ENCODE measurements around the gene CACNB2.

The CACNB2 gene

DNA sequence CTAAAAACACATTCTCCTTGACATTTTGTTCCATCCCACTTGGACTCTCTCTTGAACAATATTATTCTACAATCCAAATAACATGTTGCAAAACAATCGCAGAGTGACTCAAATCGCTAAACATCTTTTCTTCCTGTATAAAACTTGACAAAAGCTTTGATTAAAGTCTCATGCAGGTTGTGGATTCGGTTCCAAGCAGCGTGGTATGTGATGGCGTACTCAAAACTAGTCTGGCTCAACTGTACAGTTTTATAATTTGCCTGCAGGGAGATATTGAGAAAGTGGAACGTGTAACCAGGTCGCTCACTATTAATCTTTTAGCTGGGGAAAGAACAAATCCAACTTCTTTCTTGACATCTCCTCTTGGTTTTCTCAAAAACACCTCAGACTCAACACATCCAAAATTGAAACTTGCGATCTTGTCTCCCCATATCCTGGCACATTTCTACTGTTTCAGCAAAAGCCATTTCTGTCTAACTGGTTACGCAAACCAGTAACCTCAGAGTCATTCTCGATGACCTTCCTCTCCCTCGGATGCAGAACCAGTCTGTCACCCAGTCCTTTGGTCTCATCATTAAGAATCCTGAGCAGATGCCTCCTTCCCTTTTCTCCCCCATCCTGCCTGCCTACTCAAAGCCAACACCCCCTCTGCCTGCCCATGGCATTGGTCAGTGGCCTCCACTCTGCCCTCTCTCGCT, 100.1 kb downstream of the CACNB2 start:
- Histone ChIP-seq H3K4me2 (ENCODE audit: low read length) (no peak overlapping the region), H3K4me1 (ENCODE audit: control insufficient read depth, low read length) (no peaks in the 10 kb centered on the region), H3K27me3 (ENCODE audit: control insufficient read depth, low read length) (peaks cover 5% of the 10 kb centered on the region; the same call in 1 of the 2 replicates), H3F3A (ENCODE audit: control insufficient read depth, insufficient read depth) (no peaks in the 10 kb centered on the region), H3K79me2 (ENCODE audit: control insufficient read depth, low read length) (no peaks in the 10 kb centered on the region), H4K20me1 (ENCODE audit: control insufficient read depth, insufficient read depth, low read depth, low read length) (no peaks in the 10 kb centered on the region), H3K36me3 (ENCODE audit: control insufficient read depth, low read length) (no peaks in the 10 kb centered on the region), H3K9me2 (replicated peaks; ENCODE audit: control insufficient read depth, low read length) (no peaks in the 10 kb centered on the region), H3K27ac (ENCODE audit: low read depth, low read length) (no peak overlapping the region), H3K9me3 (ENCODE audit: control insufficient read depth, insufficient read depth, low read length) (no peaks in the 10 kb centered on the region), H3K4me3 (ENCODE audit: low read length) (no peak overlapping the region)
- TF ChIP-seq CTCF (IDR thresholded peaks at IDR 0.05; ENCODE audit: low read depth, low read length, poor library complexity, severe bottlenecking) (no peak), EZH2phosphoT487 (IDR thresholded peaks at IDR 0.05; ENCODE audit: borderline replicate concordance, low read length) (no peak)

DNA sequence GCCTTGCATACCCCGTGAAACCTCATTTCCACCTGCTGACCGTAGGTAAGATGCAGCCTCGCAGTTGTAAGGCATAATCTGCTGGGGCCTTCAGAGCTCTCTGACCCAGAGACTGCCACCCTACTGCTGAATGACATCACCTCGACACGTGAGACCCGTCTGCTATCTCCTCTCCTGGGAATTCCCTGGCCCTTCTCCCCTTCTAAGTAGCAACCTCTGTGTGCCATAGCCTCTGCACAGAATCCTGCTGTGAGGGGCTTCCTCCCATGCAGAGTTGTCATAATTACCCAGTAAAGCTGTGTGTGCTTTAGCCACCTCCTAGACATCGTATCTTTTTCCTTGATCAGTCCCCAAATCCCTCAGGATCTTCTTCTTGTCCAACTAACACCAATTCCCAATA, 106.7 kb downstream of the CACNB2 start:
- no peak overlapping the region for H3K27ac ChIP-seq (ENCODE audit: low read depth, low read length)
- H3K4me3 ChIP-seq (ENCODE audit: low read length) = no peak overlapping the region
- TF ChIP-seq CTCF (IDR thresholded peaks at IDR 0.05; ENCODE audit: low read depth, low read length, poor library complexity, severe bottlenecking) (no peak), EZH2phosphoT487 (IDR thresholded peaks at IDR 0.05; ENCODE audit: borderline replicate concordance, low read length) (no peak)
- H3K27me3 ChIP-seq (ENCODE audit: control insufficient read depth, low read length) = 0 out of 2 replicates have a peak, but pooled peaks cover 2% of the 10 kb centered on the region
- no peaks in the 10 kb centered on the region for H3K79me2 ChIP-seq (ENCODE audit: control insufficient read depth, low read length)
- H4K20me1 ChIP-seq (ENCODE audit: control insufficient read depth, insufficient read depth, low read depth, low read length) = no peaks in the 10 kb centered on the region
- H3F3A ChIP-seq (ENCODE audit: control insufficient read depth, insufficient read depth) = no peaks in the 10 kb centered on the region
- H3K36me3 ChIP-seq (ENCODE audit: control insufficient read depth, low read length) = no peaks in the 10 kb centered on the region
- no peaks in the 10 kb centered on the region for H3K9me2 ChIP-seq (replicated peaks; ENCODE audit: control insufficient read depth, low read length)
- no peaks in the 10 kb centered on the region for H3K9me3 ChIP-seq (ENCODE audit: control insufficient read depth, insufficient read depth, low read length)
- H3K4me2 ChIP-seq (ENCODE audit: low read length) = no peak overlapping the region
- no peaks in the 10 kb centered on the region for H3K4me1 ChIP-seq (ENCODE audit: control insufficient read depth, low read length)

DNA sequence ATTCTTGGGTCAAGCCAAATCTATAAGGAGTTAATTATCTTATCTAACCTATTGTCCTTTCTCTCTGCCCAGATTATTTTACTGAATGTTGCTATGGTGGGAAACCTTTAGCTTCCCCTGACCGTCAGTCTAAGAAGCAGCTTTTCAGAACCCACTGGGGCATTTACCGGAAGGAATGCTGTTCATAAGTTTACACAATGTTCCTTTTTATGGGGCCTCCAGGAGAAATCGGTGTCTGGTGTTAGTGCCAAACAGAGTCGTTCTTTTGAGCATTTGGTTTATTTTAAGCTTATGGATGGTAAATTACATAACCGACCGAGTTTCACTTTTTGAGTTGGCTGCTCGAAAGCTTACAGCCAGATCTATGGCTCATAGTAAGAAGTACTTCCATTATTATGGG, 111.9 kb downstream of the CACNB2 start:
- Histone ChIP-seq H3K9me3 (ENCODE audit: control insufficient read depth, insufficient read depth, low read length) (no peaks in the 10 kb centered on the region), H3K9me2 (replicated peaks; ENCODE audit: control insufficient read depth, low read length) (no peaks in the 10 kb centered on the region), H3K36me3 (ENCODE audit: control insufficient read depth, low read length) (no peaks in the 10 kb centered on the region), H3K79me2 (ENCODE audit: control insufficient read depth, low read length) (no peaks in the 10 kb centered on the region), H3K27ac (ENCODE audit: low read depth, low read length) (no peak overlapping the region), H4K20me1 (ENCODE audit: control insufficient read depth, insufficient read depth, low read depth, low read length) (no peaks in the 10 kb centered on the region), H3K4me2 (ENCODE audit: low read length) (no peak overlapping the region), H3K4me3 (ENCODE audit: low read length) (no peak overlapping the region), H3F3A (ENCODE audit: control insufficient read depth, insufficient read depth) (no peaks in the 10 kb centered on the region), H3K27me3 (ENCODE audit: control insufficient read depth, low read length) (peaks cover 8% of the 10 kb centered on the region; the same call in 1 of the 2 replicates), H3K4me1 (ENCODE audit: control insufficient read depth, low read length) (no peaks in the 10 kb centered on the region)
- TF ChIP-seq EZH2phosphoT487 (IDR thresholded peaks at IDR 0.05; ENCODE audit: borderline replicate concordance, low read length) = no peak
- no peak for TF ChIP-seq CTCF (IDR thresholded peaks at IDR 0.05; ENCODE audit: low read depth, low read length, poor library complexity, severe bottlenecking)

Data from DOHH2 (cell line).